Fibroblast of villous mesenchyme (primary cell): ENCODE results near the gene PDZD2. TPM values are rescaled to one million over a fixed set of nuclear protein-coding genes. Genes with fewer than 3 reads are reported as not detected.
"Not testable (repeated sequence)": the region's sequence is repeated elsewhere in the genome, so short reads cannot be mapped to it uniquely, and the experiment has no call there.

ENCODE experiments used
- DNase-seq: peaks from one replicate; pipeline ENCODE4 v3.0.0-alpha.2; 2010; ENCODE audit warnings: low read depth
- H3K4me3 ChIP-seq: 2 replicates; pipeline ENCODE4 v1.5.1; 2011; ENCODE audit warnings: low read depth, mild to moderate bottlenecking, low read length
- CTCF ChIP-seq: IDR thresholded peaks from 2 replicates; pipeline ENCODE4 v1.5.1; 2012; ENCODE audit warnings: low read depth, mild to moderate bottlenecking, low read length; ENCODE audit not compliant: insufficient read depth
- total RNA-seq: library from RNA; depleted of rRNA; stranded (reverse); fragments of >200 nt; gene quantifications from 2 replicates; pipeline ENCODE4 v1.2.3, GENCODE V29; 2012

Gene PDZD2
- total RNA-seq, 1 donor = 2.6 TPM

- DNase-seq = no peak
- no peak overlapping the region for H3K4me3 ChIP-seq
- TF ChIP-seq CTCF = no peak
Observed at GRCh38 chr5:32071351-32071944, 432.5 kb downstream of the PDZD2 start.

GRCh38 chr5:32072054-32072453 is 433.1 kb downstream of the PDZD2 start:
- H3K4me3 ChIP-seq = no peak overlapping the region
- no peak for DNase-seq
- no peak for TF ChIP-seq CTCF

GRCh38 chr5:32074401-32074800 is 435.5 kb downstream of the PDZD2 start:
- TF ChIP-seq CTCF = no peak
- DNase-seq = no peak
- no peak overlapping the region for H3K4me3 ChIP-seq

GRCh38 chr5:32076699-32077695 is 438.1 kb downstream of the PDZD2 start:
- peak; percentile 78 for TF ChIP-seq CTCF
- no peak overlapping the region for H3K4me3 ChIP-seq
- DNase-seq = peak; percentile 61

GRCh38 chr5:32078855-32079254 is 439.9 kb downstream of the PDZD2 start:
- DNase-seq, H3K4me3 ChIP-seq: not testable (repeated sequence)

GRCh38 chr5:32080565-32080964 is 441.6 kb downstream of the PDZD2 start:
- not testable (repeated sequence) for H3K4me3 ChIP-seq, DNase-seq

- DNase-seq = no peak
- H3K4me3 ChIP-seq = no peak overlapping the region
- no peak for TF ChIP-seq CTCF
Observed at GRCh38 chr5:32082701-32083100, 443.8 kb downstream of the PDZD2 start.

- no peak for TF ChIP-seq CTCF
- DNase-seq = no peak
- H3K4me3 ChIP-seq = no peak overlapping the region
Observed at GRCh38 chr5:32083981-32084430, 445.1 kb downstream of the PDZD2 start.
